Measurements from ENCODE around the gene MXI1.

DNA sequence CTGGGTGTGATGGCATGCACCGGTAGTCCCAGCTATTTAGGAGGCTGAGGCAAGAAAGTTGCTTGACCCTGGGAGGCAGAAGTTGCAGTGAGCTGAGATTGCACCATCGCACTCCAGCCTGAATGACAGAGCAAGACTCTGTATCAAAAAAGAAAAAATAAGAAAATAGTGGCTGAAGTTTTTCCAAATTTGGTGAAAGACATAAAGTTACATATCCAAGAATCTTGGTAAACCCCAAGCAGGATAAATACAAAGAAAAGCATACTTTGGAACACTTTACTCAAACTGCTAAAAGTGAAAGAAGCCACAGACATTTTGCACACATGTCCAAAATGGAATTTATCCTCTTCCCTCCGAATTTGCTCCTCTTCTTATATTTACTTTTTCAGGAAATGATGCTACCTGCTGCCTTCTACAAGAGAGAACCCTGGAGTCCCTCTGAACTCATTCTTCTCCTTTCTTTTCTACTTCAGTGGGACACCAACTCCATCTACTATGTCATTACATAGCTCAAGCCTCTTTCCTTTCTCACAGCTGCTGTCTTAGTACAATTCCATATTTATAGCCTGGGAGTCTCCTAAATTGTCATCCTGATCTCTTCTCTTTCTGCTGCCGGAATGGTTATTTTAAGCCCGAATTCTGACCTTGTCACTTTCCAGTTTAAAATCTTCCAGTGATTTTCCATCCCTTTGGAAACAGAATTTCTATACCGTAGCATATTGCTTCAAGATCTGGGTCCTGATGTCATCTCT, 114.6 kb downstream of the MXI1 start:
- TF ChIP-seq, protein P1, sequence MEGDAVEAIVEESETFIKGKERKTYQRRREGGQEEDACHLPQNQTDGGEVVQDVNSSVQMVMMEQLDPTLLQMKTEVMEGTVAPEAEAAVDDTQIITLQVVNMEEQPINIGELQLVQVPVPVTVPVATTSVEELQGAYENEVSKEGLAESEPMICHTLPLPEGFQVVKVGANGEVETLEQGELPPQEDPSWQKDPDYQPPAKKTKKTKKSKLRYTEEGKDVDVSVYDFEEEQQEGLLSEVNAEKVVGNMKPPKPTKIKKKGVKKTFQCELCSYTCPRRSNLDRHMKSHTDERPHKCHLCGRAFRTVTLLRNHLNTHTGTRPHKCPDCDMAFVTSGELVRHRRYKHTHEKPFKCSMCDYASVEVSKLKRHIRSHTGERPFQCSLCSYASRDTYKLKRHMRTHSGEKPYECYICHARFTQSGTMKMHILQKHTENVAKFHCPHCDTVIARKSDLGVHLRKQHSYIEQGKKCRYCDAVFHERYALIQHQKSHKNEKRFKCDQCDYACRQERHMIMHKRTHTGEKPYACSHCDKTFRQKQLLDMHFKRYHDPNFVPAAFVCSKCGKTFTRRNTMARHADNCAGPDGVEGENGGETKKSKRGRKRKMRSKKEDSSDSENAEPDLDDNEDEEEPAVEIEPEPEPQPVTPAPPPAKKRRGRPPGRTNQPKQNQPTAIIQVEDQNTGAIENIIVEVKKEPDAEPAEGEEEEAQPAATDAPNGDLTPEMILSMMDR (IDR thresholded peaks at IDR 0.05), result no peak
- TF ChIP-seq EZH2 (IDR thresholded peaks at IDR 0.05) (no peak), EZH2phosphoT487 (IDR thresholded peaks at IDR 0.05) (no peak)
